ENCODE measurements around the gene MAFG.
"Not testable (repeated sequence)": the region's sequence is repeated elsewhere in the genome, so short reads cannot be mapped to it uniquely, and the experiment has no call there.

Gene MAFG

GRCh38 chr17:81957691-81958432, 30.3 kb upstream of the MAFG start:
- DNase-seq, result no peak

DNA sequence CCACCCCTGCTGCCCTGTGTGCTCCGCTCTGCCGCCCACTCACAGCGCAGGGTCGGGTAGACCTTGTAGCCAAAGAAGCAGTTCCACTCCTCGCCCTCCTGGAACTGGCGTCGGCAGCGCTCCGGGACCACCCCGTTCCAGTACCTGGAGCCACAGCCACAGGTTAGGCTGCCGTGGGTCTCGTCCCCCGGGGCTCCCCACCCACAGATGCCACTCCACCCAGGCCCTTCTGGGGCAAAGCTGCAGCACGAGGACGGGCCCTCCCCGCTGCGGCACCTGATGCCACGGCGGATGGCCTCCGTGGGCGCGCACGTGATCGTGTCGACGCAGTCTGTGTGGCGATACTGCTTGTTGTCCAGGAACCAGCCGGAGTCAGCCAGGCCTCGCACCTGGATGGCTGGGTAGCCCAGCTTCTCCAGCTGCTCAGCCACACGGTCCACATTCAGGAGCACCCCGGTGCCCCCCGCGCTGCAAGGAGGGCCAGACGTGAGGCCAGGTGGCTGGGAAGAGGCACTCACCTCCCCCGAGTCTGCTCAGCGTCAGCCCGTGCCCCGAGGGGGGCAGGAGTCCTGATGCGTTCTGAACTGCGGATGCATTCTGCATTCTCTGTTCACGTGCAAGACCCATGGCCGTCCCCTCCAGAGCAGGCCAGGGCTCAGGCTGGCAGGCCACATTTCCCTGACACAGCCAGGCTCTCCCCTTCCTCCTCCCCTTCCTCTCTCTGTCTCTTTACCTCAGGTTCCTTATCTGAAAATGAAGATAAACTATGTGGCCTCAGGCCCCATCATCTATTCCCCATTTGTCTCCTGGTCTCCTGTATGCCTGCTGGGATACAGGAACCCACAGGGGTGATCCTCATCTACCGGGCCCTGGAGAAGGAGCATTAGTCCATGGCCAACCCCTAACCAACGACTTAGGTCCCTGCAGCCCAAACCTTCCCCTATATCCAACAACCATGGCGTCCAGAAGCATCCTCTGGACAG, 29.4 kb upstream of the MAFG start:
- DNase-seq, result no peak

DNA sequence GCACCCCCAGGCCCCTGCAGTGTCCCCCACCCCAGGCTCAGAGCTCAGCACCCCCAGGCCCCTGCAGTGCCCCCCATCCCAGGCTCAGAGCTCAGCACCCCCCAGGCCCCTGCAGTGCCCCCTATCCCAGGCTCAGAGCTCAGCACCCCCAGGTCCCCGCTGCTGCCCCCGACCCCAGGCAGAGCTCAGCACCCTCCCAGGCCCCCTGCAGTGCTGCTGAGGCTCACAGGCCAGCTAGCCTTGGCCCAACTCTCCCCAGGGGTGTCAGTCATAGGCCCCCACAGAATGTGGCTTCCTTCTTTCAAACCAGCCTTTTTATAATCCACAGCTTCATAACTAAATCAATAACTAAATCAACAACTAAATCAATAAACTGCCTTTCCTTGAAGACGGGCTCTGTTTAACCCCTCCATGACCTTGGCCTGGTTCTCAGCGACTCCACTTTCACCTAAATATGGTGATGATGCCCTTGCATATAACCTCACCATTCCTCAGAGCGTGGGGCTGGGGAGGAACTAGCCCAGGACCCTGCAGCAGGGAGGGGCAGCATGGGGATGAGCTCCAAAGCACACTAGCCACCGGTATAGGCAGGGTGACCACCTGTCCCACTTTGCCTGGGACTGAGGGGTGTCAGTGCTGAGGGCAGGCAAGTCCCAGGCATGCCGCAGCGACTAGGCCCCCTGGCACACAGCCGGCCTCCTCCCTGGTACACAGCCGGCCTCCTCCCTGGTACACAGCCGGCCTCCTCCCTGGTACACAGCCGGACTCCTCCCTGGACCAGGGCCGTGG, 28.4 kb upstream of the MAFG start:
- no peak for DNase-seq

DNA sequence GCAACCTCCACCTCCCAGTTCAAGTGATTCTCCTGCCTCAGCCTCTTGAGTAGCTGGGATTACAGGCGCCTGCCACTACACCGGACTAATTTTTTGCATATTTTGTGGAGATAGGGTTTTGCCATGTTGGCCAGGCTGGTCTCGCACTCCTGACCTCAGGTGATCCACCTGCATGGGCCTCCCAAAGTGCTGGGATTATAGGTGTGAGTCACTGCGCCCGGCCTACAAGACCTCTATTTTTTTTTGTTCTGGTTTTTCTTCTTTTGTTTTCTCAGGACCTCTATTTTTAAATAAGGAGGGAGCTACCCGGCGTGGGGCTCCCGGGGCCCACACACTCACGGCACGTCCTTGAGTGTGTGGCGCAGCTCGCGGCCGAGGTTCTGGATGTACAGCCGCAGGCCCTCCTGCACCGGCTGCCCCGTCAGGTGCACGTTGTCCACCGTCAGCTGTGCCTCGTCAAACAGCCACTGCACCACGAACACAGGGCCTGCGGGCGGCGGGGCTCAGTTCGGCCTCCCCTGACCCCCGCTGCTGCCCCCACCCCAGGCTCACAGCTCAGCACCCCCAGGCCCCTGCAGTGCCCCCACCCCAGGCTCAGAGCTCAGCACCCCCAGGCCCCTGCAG, 27.6 kb upstream of the MAFG start:
- DNase-seq, result no peak

GRCh38 chr17:81954131-81955057, 26.9 kb upstream of the MAFG start:
- no peak for DNase-seq

- not testable (repeated sequence) for DNase-seq
These were observed 25.9 kb upstream of the MAFG start for GRCh38 chr17:81953443-81953842.

DNA sequence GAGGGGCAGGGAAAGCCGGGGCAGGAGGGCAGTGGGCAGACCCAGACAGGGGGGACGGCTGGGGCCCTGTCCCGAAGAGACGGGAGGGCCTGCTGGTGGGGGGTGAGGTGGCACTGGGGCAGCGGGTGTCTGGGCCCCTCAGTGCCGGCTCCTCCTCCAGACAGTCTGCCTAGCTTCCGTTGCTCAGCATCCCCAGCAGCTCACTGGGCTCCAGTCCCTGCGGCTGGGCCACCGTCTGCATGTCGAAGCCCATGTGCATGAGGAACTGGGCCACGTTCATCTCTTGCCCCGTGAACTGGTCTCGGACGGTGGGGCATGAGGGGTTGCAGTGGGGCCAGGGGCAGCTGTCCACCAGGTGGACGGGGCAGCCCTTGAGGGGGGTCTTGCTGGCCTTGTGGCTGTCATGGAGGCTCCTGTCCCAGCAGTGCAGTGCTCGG, 25.3 kb upstream of the MAFG start:
- DNase-seq, result no peak

- DNase-seq, result no peak
These were observed 24.5 kb upstream of the MAFG start for GRCh38 chr17:81951785-81952684.

- DNase-seq, result no peak
These were observed 23.0 kb upstream of the MAFG start for GRCh38 chr17:81950501-81950900.

DNA sequence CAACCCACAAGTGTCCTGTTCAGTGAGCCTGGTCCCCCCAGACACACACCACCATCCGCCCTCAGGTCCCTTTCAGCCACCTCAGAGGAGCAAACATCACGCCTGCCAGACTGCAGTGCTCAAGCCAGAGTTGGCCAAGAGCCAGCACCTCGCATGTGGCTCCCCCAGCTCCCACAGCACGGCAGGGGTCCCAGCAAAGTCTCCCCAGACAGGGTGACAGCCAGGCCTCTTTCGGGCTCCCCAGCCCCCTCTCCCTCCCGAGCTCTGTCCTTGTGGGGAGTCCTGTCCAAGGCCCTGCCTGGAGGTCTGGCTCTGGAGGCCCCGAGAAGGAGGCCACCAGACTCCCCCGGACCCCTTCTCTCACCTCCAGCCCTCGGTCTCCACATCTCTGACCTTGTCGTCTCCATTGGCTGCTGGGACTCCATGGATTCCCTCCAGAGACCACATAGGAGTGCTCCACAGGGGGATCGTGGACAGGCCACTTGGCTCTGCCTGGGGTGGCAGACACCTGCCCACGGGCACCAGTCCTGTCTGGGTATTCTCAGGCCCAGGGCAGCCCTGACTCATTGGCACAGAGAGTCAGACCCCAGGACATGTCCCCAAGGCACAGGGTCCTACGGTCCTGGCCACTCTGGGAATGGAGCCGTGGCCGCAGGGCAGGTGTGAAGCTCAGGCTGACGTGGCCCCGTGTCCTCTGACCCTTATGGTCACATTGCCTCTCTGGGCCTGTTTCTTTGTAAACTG, 21.3 kb upstream of the MAFG start:
- no peak for DNase-seq

- DNase-seq, result no peak
These were observed 19.7 kb upstream of the MAFG start, which contains the start of gene MYADML2 for GRCh38 chr17:81947189-81947588. TSS of gene MYADML2 (minus strand) at chr17:81947233. CDS start at chr17:81941741, 5,492 bp downstream.

DNA sequence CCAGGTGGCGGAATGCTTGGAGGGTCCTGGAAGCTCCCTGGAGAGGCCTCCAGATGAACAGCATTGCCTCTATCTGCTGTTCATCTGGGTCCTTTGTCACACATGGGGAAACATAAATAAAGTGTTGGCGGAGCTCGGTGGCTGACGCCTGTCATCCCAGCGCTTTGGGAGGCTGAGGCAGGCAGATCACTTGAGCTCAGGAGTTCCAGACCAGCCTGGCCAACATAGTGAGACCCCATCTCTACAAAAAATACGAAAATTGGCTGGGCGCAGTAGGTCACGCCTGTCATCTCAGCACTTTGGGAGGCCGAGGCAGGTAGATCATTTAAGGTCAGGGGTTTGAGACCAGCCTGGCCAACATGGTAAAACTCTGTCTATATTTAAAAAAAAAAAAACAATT, 17.3 kb upstream of the MAFG start:
- DNase-seq, result no peak

- no peak for DNase-seq
These were observed 14.6 kb upstream of the MAFG start for GRCh38 chr17:81942167-81942553.

GRCh38 chr17:81941484-81942166, 14.1 kb upstream of the MAFG start:
- DNase-seq, result no peak

DNA sequence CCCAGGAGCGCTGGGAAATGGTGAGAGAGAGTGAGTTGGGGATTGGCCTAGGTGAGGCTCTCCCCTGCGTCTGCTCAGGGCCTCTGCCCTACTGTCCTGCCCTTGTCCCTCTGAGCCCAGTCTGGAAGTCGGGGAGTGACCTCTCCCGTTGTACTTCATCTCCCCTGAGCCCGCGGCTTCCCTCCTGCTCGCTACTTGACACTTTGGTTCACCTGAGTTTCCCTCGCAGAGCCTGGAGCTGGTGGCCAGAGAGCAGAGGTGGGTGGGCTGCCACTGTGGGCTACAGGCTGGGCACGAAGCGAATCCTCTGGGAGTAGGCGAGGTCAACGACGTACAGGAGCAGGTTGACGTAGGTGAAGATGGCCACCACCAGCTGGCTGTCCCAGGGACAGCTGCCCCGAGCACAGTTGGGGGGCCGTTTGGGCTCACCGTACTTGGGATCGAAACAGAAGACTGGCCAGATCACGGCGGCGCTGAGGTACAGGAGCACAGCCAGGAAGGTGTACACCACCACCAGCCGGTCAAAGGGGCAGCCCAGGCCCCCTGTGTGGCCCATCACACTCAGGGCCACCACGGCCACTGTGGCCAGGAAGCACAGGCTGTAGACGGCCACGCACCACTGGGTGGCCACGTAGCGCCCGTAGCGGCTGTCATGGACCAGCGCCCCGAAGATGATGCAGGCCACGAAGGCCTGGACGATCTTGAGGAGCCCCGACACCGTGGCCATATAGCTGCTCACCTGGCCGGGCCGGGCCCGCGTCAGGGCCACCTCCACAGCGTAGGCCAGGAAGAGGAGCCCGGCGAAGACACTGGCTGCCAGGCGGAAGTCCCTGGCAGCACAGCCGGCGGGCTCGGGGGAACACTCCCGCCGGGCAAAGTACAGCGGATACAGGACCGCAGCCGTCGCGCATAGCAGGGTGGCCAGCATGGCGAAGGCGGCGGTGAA, 13.3 kb upstream of the MAFG start:
- no peak for DNase-seq

DNA sequence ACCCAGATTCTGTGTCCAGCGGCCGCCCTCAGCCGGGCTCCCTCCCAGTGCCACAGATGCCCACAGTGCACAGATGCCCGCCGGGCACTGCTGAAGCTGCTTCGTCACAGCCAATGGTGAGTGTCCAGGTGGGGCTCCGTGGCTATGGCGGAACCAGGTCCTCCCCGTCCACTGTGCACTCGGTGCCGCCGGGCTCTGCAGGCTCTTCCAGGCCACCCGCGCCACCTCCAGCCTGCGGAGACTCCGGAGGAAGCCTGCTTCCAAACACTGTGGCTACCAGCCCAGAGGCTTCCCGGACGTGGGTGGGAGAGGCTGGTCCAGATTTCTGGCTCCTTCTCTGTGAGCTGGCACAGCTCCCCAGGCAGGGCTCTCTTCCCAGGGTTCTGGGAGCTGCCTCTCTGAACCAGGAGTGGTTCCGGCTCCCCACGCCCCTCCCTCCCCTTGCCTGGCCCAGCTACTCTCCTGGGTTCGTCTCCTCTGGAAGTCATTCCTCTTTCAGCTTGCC, 12.4 kb upstream of the MAFG start:
- no peak for DNase-seq

- DNase-seq, result no peak
These were observed 11.7 kb upstream of the MAFG start for GRCh38 chr17:81939218-81939617.

DNA sequence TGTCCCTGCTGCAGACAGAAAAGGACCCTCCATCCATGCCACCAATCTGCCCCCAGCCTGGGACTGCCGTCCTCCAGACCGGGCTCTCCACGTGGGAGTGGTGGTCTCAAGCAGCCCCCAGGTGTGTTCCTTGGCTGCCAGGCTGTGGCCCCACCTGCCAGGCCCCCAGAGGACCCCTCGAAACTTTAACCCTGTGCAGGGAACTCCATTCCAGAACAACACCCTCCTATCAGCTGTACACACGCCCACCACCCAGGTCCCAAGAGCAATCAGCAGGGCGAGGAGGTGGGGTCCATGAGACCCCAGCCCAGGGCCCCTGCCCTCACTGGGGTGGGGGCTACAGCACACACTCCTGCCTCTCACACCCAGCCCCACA, 8.2 kb upstream of the MAFG start:
- DNase-seq, result no peak
